ENCODE results near the gene SH3GL3. TPM values are rescaled to one million over a fixed set of nuclear protein-coding genes. Genes with fewer than 3 reads are reported as not detected.

SH3GL3 gene
- total RNA-seq, 1 donor: 0.72 TPM

GRCh38 chr15:83561661-83562060 lies 114.5 kb downstream of the SH3GL3 start:
- H2AFZ ChIP-seq (ENCODE audit: low read length): no peak overlapping the region
- no peak overlapping the region for H3K27ac ChIP-seq (ENCODE audit: low read depth, low read length)
- TF ChIP-seq CTCF (IDR thresholded peaks at IDR 0.05; ENCODE audit: extremely low read depth, low read depth, low read length): no peak
- H3K4me3 ChIP-seq (ENCODE audit: insufficient read depth, low read length): no peak overlapping the region
- no peaks in the 10 kb centered on the region for H3K4me1 ChIP-seq (ENCODE audit: insufficient read depth, low read length)
- DNase-seq (ENCODE audit: insufficient read length, low spot score, missing footprints): no peak
- H3K27me3 ChIP-seq (ENCODE audit: insufficient read depth, low read length): no peaks in the 10 kb centered on the region
- H3K4me2 ChIP-seq (ENCODE audit: insufficient read depth, low read length): no peak overlapping the region
- H4K20me1 ChIP-seq (ENCODE audit: insufficient read depth, low read length): no peaks in the 10 kb centered on the region
- no peaks in the 10 kb centered on the region for H3K36me3 ChIP-seq (ENCODE audit: insufficient read depth, low read length)
- H3K9me3 ChIP-seq (ENCODE audit: low read depth, low read length): no peaks in the 10 kb centered on the region
- no peaks in the 10 kb centered on the region for H3K79me2 ChIP-seq (ENCODE audit: insufficient read depth, low read length)

GRCh38 chr15:83565138-83565537 lies 118.0 kb downstream of the SH3GL3 start:
- Histone ChIP-seq H3K4me3 (ENCODE audit: insufficient read depth, low read length) (no peak overlapping the region), H2AFZ (ENCODE audit: low read length) (no peak overlapping the region), H3K27me3 (ENCODE audit: insufficient read depth, low read length) (no peaks in the 10 kb centered on the region), H3K4me1 (ENCODE audit: insufficient read depth, low read length) (no peaks in the 10 kb centered on the region), H3K9me3 (ENCODE audit: low read depth, low read length) (no peaks in the 10 kb centered on the region), H3K36me3 (ENCODE audit: insufficient read depth, low read length) (no peaks in the 10 kb centered on the region), H3K27ac (ENCODE audit: low read depth, low read length) (no peak overlapping the region), H3K4me2 (ENCODE audit: insufficient read depth, low read length) (no peak overlapping the region), H3K79me2 (ENCODE audit: insufficient read depth, low read length) (no peaks in the 10 kb centered on the region), H4K20me1 (ENCODE audit: insufficient read depth, low read length) (no peaks in the 10 kb centered on the region)
- TF ChIP-seq CTCF (IDR thresholded peaks at IDR 0.05; ENCODE audit: extremely low read depth, low read depth, low read length): no peak
- no peak for DNase-seq (ENCODE audit: insufficient read length, low spot score, missing footprints)

GRCh38 chr15:83565553-83566159 lies 118.5 kb downstream of the SH3GL3 start:
- H3K27me3 ChIP-seq (ENCODE audit: insufficient read depth, low read length): no peaks in the 10 kb centered on the region
- H3K36me3 ChIP-seq (ENCODE audit: insufficient read depth, low read length): no peaks in the 10 kb centered on the region
- no peak overlapping the region for H3K4me3 ChIP-seq (ENCODE audit: insufficient read depth, low read length)
- TF ChIP-seq CTCF (IDR thresholded peaks at IDR 0.05; ENCODE audit: extremely low read depth, low read depth, low read length): peak; percentile 69
- no peak overlapping the region for H3K27ac ChIP-seq (ENCODE audit: low read depth, low read length)
- no peaks in the 10 kb centered on the region for H3K79me2 ChIP-seq (ENCODE audit: insufficient read depth, low read length)
- no peak overlapping the region for H2AFZ ChIP-seq (ENCODE audit: low read length)
- no peaks in the 10 kb centered on the region for H4K20me1 ChIP-seq (ENCODE audit: insufficient read depth, low read length)
- H3K9me3 ChIP-seq (ENCODE audit: low read depth, low read length): no peaks in the 10 kb centered on the region
- DNase-seq (ENCODE audit: insufficient read length, low spot score, missing footprints): peak; percentile 9
- no peak overlapping the region for H3K4me2 ChIP-seq (ENCODE audit: insufficient read depth, low read length)
- no peaks in the 10 kb centered on the region for H3K4me1 ChIP-seq (ENCODE audit: insufficient read depth, low read length)

- Histone ChIP-seq H3K36me3 (ENCODE audit: insufficient read depth, low read length) (no peaks in the 10 kb centered on the region), H3K79me2 (ENCODE audit: insufficient read depth, low read length) (no peaks in the 10 kb centered on the region), H4K20me1 (ENCODE audit: insufficient read depth, low read length) (no peaks in the 10 kb centered on the region), H3K27me3 (ENCODE audit: insufficient read depth, low read length) (no peaks in the 10 kb centered on the region), H3K4me1 (ENCODE audit: insufficient read depth, low read length) (no peaks in the 10 kb centered on the region), H2AFZ (ENCODE audit: low read length) (no peak overlapping the region), H3K4me3 (ENCODE audit: insufficient read depth, low read length) (no peak overlapping the region), H3K27ac (ENCODE audit: low read depth, low read length) (no peak overlapping the region), H3K4me2 (ENCODE audit: insufficient read depth, low read length) (no peak overlapping the region), H3K9me3 (ENCODE audit: low read depth, low read length) (no peaks in the 10 kb centered on the region)
- no peak for TF ChIP-seq CTCF (IDR thresholded peaks at IDR 0.05; ENCODE audit: extremely low read depth, low read depth, low read length)
- no peak for DNase-seq (ENCODE audit: insufficient read length, low spot score, missing footprints)
Measured at GRCh38 chr15:83567318-83567717, 120.2 kb downstream of the SH3GL3 start.
